GM12878 (cell line): ENCODE measurements around the gene MTR. TPM values are rescaled to one million over a fixed set of nuclear protein-coding genes. Genes with fewer than 3 reads are reported as not detected.

Source experiments
- ATAC-seq: fragments of 200-7000 bp; cut with Tn5 transposase; 3 replicates; pipeline ENCODE4 v1.9.1; 2020; ENCODE audit warnings: mild to moderate bottlenecking, moderate library complexity
- BruUV-seq: library from RNA; stranded (reverse); fragments of 400-500 nt; replicated peaks from 2 replicates; lab custom pipeline; 2021; lab: Mats Ljungman, UMichigan
- CTCF ChIA-PET: fragments of 300-600 bp; sonication (Branson Sonifier 250); formaldehyde crosslinking; extraction: SDS; loops from one replicate; lab custom pipeline; 2021; ENCODE audit warnings: inconsistent platforms; lab: Yijun Ruan, JAX
- POLR2A ChIA-PET: fragments of 350-600 bp; formaldehyde crosslinking; extraction: SDS; loops from one replicate; lab custom pipeline; 2021; ENCODE audit warnings: inconsistent platforms; lab: Charles Lee
- RAD21 ChIA-PET: fragments of 300-600 bp; sonication (Branson Sonifier 250); formaldehyde crosslinking; loops from one replicate; lab custom pipeline; 2023; ENCODE audit warnings: antibody characterized with exemption; ENCODE audit not compliant: unreplicated experiment; lab: Charles Lee
- SMC1A ChIA-PET: fragments of 300-600 bp; sonication (Branson Sonifier 250); formaldehyde crosslinking; loops from one replicate; lab custom pipeline; 2023; ENCODE audit not compliant: unreplicated experiment, uncharacterized antibody; lab: Charles Lee
- DNase-seq: peaks from one replicate; pipeline ENCODE4 v3.0.0-alpha.2; 2011; ENCODE audit warnings: low read depth, low spot score
- FAIRE-seq: peaks from 3 replicates; lab custom pipeline; 2011; peaks lifted over from hg19 to GRCh38; lab: Jason Lieb, UNC
- H2AFZ ChIP-seq: 2 replicates; pipeline ENCODE4 v1.6.0; 2011; ENCODE audit warnings: low read depth, low read length, control low read depth; ENCODE audit not compliant: control insufficient read depth
- H3K27ac ChIP-seq: 2 replicates; pipeline ENCODE4 v1.5.1; 2011; ENCODE audit warnings: control low read depth; ENCODE audit not compliant: control insufficient read depth, insufficient read depth
- H3K27me3 ChIP-seq, 2 experiments: replicated peaks in 1 of 2; 2 replicates each; pipeline versions ENCODE4 v1.6.0 to v1.6.1; 2011; ENCODE audit warnings: low read length in 1 of 2; ENCODE audit not compliant: control insufficient read depth in 2 of 2, insufficient read depth in 2 of 2
- H3K36me3 ChIP-seq, 2 experiments: 2 replicates each; pipeline ENCODE4 v1.5.1; 2011; ENCODE audit warnings: low read length in 1 of 2; ENCODE audit not compliant: control insufficient read depth in 2 of 2, insufficient read depth in 2 of 2
- H3K4me1 ChIP-seq: 2 replicates; pipeline ENCODE4 v1.6.1; 2011; ENCODE audit warnings: mild to moderate bottlenecking, low read length, moderate library complexity, mixed read lengths; ENCODE audit not compliant: control insufficient read depth, insufficient read depth
- H3K4me2 ChIP-seq: 2 replicates; pipeline ENCODE4 v1.6.0; 2011; ENCODE audit warnings: control low read depth; ENCODE audit not compliant: control insufficient read depth, insufficient read depth
- H3K4me3 ChIP-seq: fragments of 200-600 bp; sonication (generic); 2 replicates; pipeline ENCODE4 v1.5.1; 2016
- H3K79me2 ChIP-seq: 2 replicates; pipeline ENCODE4 v1.6.0; 2011; ENCODE audit warnings: low read length; ENCODE audit not compliant: control insufficient read depth, insufficient read depth
- H3K9ac ChIP-seq: 2 replicates; pipeline ENCODE4 v1.8.0; 2011; ENCODE audit warnings: low read length, control low read depth, mixed read lengths; ENCODE audit not compliant: control insufficient read depth, insufficient read depth
- H3K9me3 ChIP-seq: replicated peaks from 3 replicates; pipeline ENCODE4 v1.5.1; 2011; ENCODE audit warnings: mild to moderate bottlenecking, low read length; ENCODE audit not compliant: control insufficient read depth, insufficient read depth
- H4K20me1 ChIP-seq: 2 replicates; pipeline ENCODE4 v1.6.0; 2011; ENCODE audit not compliant: control insufficient read depth, insufficient read depth
- FOS ChIP-seq: IDR thresholded peaks from 3 replicates; pipeline ENCODE4 v1.6.1; 2011; ENCODE audit warnings: borderline replicate concordance; ENCODE audit not compliant: insufficient read length; ENCODE audit errors: extremely low read depth
- WGBS: methylation state at CpG from one replicate; pipeline ENCODE4 v1.1.6; 2016; ENCODE audit warnings: low lambda C conversion rate; ENCODE audit not compliant: insufficient replicate concordance, insufficient coverage; ENCODE audit errors: missing lambda C conversion rate; 5-methylcytosine and 5-hydroxymethylcytosine counted together
- in situ Hi-C: fragments of 300-500 bp; cut with MboI; formaldehyde crosslinking; loops from 9 replicates; pipeline ENCODE4 v1.14.3; 2018; ENCODE audit warnings: mixed read lengths
- intact Hi-C: fragments of 100-400 bp; cut with micrococcal nuclease; formaldehyde crosslinking; loops from one replicate; pipeline ENCODE4 v1.14.2; 2022; ENCODE audit not compliant: unreplicated experiment
- polyA plus RNA-seq, 11 experiments: library from polyadenylated mRNA; depleted of rRNA in 4 of 11; unstranded in 6 of 11; stranded (reverse) in 5 of 11; fragments of >200 nt; fragmentation: Nextera tagmentation in 4 of 11; fragmentation: Illumina TruSeq in 1 of 11; extraction: Ambion mirVana in 4 of 11; extraction: Trizol in 1 of 11; gene quantifications; 1 replicate in 1 of 11; 2 replicates in 10 of 11; pipeline versions ENCODE4 v1.2.1 to v1.2.3, GENCODE V29; 2011 to 2016; ENCODE audit warnings: inconsistent platforms in 2 of 11, missing spikeins in 2 of 11, low read depth in 1 of 11
- total RNA-seq, 4 experiments: library from RNA; depleted of rRNA in 3 of 4; stranded (reverse); fragments of >200 nt in 3 of 4; fragmentation: Illumina TruSeq in 1 of 4; extraction: Trizol in 1 of 4; gene quantifications; 2 replicates each; pipeline versions ENCODE4 v1.2.1 to v1.2.3, GENCODE V29; 2013 to 2021

MTR gene
- total and polyA plus RNA-seq, 10 of the 15 experiments (the other 5 are each of a cell fraction or from before 2014, with no cell fraction given): 2.4 to 38.7 (median 16.5) TPM

GRCh38 chr1:236953151-236953700, 158.1 kb downstream of the MTR start:
- DNase-seq (no peak), ATAC-seq (no peak), FAIRE-seq (no peak)
- Histone ChIP-seq H3K36me3 (no peaks in the 10 kb centered on the region), H2AFZ (no peak overlapping the region), H3K79me2 (no peaks in the 10 kb centered on the region), H4K20me1 (no peaks in the 10 kb centered on the region), H3K9ac (no peak overlapping the region), H3K4me2 (no peak overlapping the region), H3K4me3 (no peak overlapping the region), H3K9me3 (no peaks in the 10 kb centered on the region), H3K27ac (no peak overlapping the region), H3K4me1 (no peaks in the 10 kb centered on the region), H3K27me3 (peaks cover 0 to 2% of the 10 kb centered on the region in 2 experiments; a peak in 1 of 4 replicates)
- no TSS peak for BruUV-seq
- no peak for TF ChIP-seq FOS
- 10% methylated on average over 2 of the region's 2 CpGs for WGBS
- ChIA-PET CTCF (interaction anchor here (1.2 kb wide), 1 partner anchor 35 kb away, joined by 3 read pairs; no protein-coding TSS in a partner anchor), RAD21 (no interaction called here), POLR2A (no interaction called here), SMC1A (no interaction called here)
- in situ Hi-C loops (no loop called here), intact Hi-C loops (no loop called here)

Other genes with a start within 250 kb of the MTR start
- 47.8 and 49.7 TPM in 2 replicates for gene HEATR1, start 190.8 kb upstream of the MTR start, total RNA-seq (2014; rRNA removed)
- gene HEATR1, start 190.8 kb upstream of the MTR start, total RNA-seq (2014; rRNA removed; fragmentation: Illumina TruSeq; extraction: Trizol): 53.4 and 53.8 TPM in 2 replicates
- 61.7 and 72.3 TPM in 2 replicates for gene HEATR1, start 190.8 kb upstream of the MTR start, total RNA-seq (2021)
- gene HEATR1, start 190.8 kb upstream of the MTR start, polyA plus RNA-seq (2011; rRNA removed): 28.7 and 30.6 TPM in 2 replicates
- gene HEATR1, start 190.8 kb upstream of the MTR start, polyA plus RNA-seq (2014; fragmentation: Illumina TruSeq; extraction: Trizol): 36.0 and 39.7 TPM in 2 replicates
- gene HEATR1, start 190.8 kb upstream of the MTR start, polyA plus RNA-seq (2014; fragmentation: Nextera tagmentation; extraction: Ambion mirVana): 10 to 100 TPM in 1 of 2 experiments, 1 to 10 TPM in 1; 8.6 to 16.7 TPM
- gene HEATR1, start 190.8 kb upstream of the MTR start, polyA plus RNA-seq (2014; rRNA removed): 25.5 and 26.1 TPM in 2 replicates
- 10 to 100 TPM; 48.9 to 49.4 TPM for gene HEATR1, start 190.8 kb upstream of the MTR start, polyA plus RNA-seq (2016; fragmentation: Nextera tagmentation; extraction: Ambion mirVana)
- not detected in 2 replicates for gene ACTN2, start 108.8 kb upstream of the MTR start, total RNA-seq (2014; rRNA removed)
- not detected in 2 replicates for gene ACTN2, start 108.8 kb upstream of the MTR start, total RNA-seq (2014; rRNA removed; fragmentation: Illumina TruSeq; extraction: Trizol)
- not detected in 2 replicates for gene ACTN2, start 108.8 kb upstream of the MTR start, total RNA-seq (2021)
- gene ACTN2, start 108.8 kb upstream of the MTR start, polyA plus RNA-seq (2011; rRNA removed): not detected in 2 replicates
- gene ACTN2, start 108.8 kb upstream of the MTR start, polyA plus RNA-seq (2014; fragmentation: Illumina TruSeq; extraction: Trizol): not detected in 2 replicates
- not detected for gene ACTN2, start 108.8 kb upstream of the MTR start, polyA plus RNA-seq (2014; fragmentation: Nextera tagmentation; extraction: Ambion mirVana)
- gene ACTN2, start 108.8 kb upstream of the MTR start, polyA plus RNA-seq (2014; rRNA removed): not detected in 2 replicates
- under 1 TPM in 1 of 2 experiments, not detected in 1; 0.10 TPM for gene ACTN2, start 108.8 kb upstream of the MTR start, polyA plus RNA-seq (2016; fragmentation: Nextera tagmentation; extraction: Ambion mirVana)
- gene MT1HL1, start 209.1 kb downstream of the MTR start, total RNA-seq (2014; rRNA removed): not detected in 2 replicates
- not detected in 2 replicates for gene MT1HL1, start 209.1 kb downstream of the MTR start, total RNA-seq (2014; rRNA removed; fragmentation: Illumina TruSeq; extraction: Trizol)
- gene MT1HL1, start 209.1 kb downstream of the MTR start, total RNA-seq (2021): not detected in 2 replicates
- gene MT1HL1, start 209.1 kb downstream of the MTR start, polyA plus RNA-seq (2011; rRNA removed): not detected in 2 replicates
- gene MT1HL1, start 209.1 kb downstream of the MTR start, polyA plus RNA-seq (2014; fragmentation: Illumina TruSeq; extraction: Trizol): not detected in 2 replicates
- gene MT1HL1, start 209.1 kb downstream of the MTR start, polyA plus RNA-seq (2014; fragmentation: Nextera tagmentation; extraction: Ambion mirVana): not detected
- gene MT1HL1, start 209.1 kb downstream of the MTR start, polyA plus RNA-seq (2014; rRNA removed): not detected in 2 replicates
- not detected for gene MT1HL1, start 209.1 kb downstream of the MTR start, polyA plus RNA-seq (2016; fragmentation: Nextera tagmentation; extraction: Ambion mirVana)
- not detected in 2 replicates for gene RYR2, start 246.9 kb downstream of the MTR start, total RNA-seq (2014; rRNA removed)
- not detected in 2 replicates for gene RYR2, start 246.9 kb downstream of the MTR start, total RNA-seq (2014; rRNA removed; fragmentation: Illumina TruSeq; extraction: Trizol)
- gene RYR2, start 246.9 kb downstream of the MTR start, total RNA-seq (2021): 0.03 TPM in 1 of 2 replicates, not detected in the other
- gene RYR2, start 246.9 kb downstream of the MTR start, polyA plus RNA-seq (2011; rRNA removed): 0.04 and 0.10 TPM in 2 replicates
- not detected in 2 replicates for gene RYR2, start 246.9 kb downstream of the MTR start, polyA plus RNA-seq (2014; fragmentation: Illumina TruSeq; extraction: Trizol)
- gene RYR2, start 246.9 kb downstream of the MTR start, polyA plus RNA-seq (2014; fragmentation: Nextera tagmentation; extraction: Ambion mirVana): not detected
- gene RYR2, start 246.9 kb downstream of the MTR start, polyA plus RNA-seq (2014; rRNA removed): not detected in 2 replicates
- under 1 TPM in 1 of 2 experiments, not detected in 1; 0.01 TPM for gene RYR2, start 246.9 kb downstream of the MTR start, polyA plus RNA-seq (2016; fragmentation: Nextera tagmentation; extraction: Ambion mirVana)